ENCODE results near the gene SFT2D2.

Gene SFT2D2

DNA sequence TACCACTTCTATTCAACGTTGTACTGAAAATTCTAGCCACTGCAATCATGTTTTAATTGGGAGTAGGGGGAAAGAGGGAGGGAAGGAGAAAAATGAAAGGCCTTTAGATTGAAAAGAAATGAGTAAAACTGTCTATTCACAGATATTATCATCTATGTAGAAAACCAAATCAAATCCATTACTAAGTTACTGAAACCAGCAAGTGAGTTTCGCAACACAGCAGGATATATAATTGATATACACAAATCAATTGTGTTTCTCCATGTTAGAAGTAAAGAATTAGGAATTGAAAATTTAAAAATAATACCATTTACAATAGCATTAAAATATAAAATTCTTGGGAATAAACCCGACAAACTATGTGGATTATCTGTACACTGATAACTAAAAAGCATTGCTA, 19.2 kb downstream of the SFT2D2 start:
- TF ChIP-seq, protein P1, sequence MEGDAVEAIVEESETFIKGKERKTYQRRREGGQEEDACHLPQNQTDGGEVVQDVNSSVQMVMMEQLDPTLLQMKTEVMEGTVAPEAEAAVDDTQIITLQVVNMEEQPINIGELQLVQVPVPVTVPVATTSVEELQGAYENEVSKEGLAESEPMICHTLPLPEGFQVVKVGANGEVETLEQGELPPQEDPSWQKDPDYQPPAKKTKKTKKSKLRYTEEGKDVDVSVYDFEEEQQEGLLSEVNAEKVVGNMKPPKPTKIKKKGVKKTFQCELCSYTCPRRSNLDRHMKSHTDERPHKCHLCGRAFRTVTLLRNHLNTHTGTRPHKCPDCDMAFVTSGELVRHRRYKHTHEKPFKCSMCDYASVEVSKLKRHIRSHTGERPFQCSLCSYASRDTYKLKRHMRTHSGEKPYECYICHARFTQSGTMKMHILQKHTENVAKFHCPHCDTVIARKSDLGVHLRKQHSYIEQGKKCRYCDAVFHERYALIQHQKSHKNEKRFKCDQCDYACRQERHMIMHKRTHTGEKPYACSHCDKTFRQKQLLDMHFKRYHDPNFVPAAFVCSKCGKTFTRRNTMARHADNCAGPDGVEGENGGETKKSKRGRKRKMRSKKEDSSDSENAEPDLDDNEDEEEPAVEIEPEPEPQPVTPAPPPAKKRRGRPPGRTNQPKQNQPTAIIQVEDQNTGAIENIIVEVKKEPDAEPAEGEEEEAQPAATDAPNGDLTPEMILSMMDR (IDR thresholded peaks at IDR 0.05; ENCODE audit: control insufficient read depth, extremely low read depth, insufficient read depth) = no peak

DNA sequence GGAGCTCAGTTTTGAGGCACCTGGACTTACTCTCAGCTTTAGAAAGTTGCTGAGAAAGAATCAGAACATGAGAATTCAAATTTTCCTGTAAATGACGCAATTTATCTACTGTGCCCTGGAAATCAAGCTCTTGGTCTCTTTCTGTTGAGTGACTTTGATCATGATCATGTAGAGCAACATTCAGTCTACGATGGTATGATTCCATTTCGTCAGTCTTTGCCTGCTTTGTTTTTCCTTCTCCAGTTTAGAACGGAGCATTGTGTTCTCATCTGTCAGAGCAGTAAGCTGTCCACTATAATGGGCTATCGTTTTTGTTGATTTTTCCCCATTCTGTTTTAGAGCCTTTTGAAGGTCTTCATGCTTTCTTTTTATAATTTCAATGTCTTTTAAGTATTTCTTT, 20.7 kb downstream of the SFT2D2 start:
- no peak overlapping the region for H3K4me3 ChIP-seq (ENCODE audit: low read depth, low read length)
- TF ChIP-seq, protein P1 (IDR thresholded peaks at IDR 0.05; ENCODE audit: control insufficient read depth, extremely low read depth, insufficient read depth) = no peak
- no peak for DNase-seq (ENCODE audit: low read depth)

More for the DNA sequence above, 19.2 kb downstream of the SFT2D2 start:
- no peak overlapping the region for H3K4me3 ChIP-seq (ENCODE audit: low read depth, low read length)
- DNase-seq (ENCODE audit: low read depth) = no peak

DNA sequence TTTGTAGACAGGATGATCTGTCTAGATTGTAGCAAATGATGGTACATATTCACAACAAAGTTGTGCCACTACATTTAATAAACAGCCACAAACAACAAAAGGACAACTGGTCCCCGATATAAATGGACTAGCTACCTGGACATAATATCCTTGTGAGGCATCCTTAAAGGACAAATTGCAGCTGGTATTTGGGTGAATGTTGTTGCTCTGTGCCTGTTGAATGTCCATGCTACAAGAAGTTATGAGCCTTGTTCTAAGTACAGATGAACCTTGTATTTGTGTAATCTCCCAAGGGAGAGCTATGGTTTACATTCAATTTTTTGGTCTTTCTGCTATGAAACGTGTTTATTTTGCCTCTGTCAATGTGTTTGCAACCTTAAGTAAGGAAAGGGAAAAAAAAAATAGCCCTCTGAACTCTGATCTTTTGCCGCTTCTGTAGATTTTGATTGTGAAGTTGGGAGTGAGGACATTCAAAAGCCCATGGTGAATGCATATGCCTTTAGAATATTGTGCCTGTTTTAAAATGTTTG, 26.5 kb downstream of the SFT2D2 start:
- no peak overlapping the region for H3K4me3 ChIP-seq (ENCODE audit: low read depth, low read length)
- DNase-seq (ENCODE audit: low read depth) = no peak
- TF ChIP-seq, protein P1 (IDR thresholded peaks at IDR 0.05; ENCODE audit: control insufficient read depth, extremely low read depth, insufficient read depth) = no peak

DNA sequence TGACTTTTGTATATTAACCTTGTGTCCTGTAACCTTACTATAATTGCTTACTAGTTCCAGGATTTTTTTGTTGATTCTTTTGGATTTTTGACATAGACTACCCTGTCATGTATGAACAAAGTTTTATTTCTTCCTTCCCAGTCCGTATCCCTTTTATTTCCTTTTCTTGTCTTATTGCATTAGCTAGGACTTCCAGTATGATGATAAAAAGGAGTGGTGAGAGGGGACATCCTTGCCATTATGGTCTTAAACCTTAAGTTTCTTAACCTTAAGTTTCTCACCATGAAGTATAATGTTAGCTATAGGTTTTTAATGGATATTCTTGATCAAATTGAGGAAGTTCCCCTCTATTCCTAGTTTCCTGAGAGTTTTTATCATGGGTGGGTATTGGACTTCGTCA, 30.4 kb downstream of the SFT2D2 start:
- TF ChIP-seq, protein P1 (IDR thresholded peaks at IDR 0.05; ENCODE audit: control insufficient read depth, extremely low read depth, insufficient read depth) = no peak
- no peak overlapping the region for H3K4me3 ChIP-seq (ENCODE audit: low read depth, low read length)
- DNase-seq (ENCODE audit: low read depth) = no peak

DNA sequence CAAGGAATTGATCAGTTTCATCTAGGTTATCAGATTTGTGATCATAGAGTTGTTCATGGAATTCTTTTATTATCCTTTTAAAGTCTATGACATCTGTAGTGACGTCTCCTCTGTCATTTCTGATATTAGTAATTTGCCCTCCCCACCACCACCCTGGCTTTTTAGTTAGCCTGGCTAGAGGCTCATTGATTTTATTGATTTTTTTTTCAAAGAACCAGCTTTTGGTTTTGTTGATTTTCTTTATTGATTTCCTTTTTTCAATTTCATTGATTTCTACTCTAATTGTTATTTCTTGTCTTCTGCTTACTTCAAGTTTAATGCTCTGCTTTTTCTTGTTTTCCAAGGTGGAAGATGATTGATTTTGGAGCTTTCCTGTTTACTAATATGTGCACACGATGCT, 31.6 kb downstream of the SFT2D2 start:
- TF ChIP-seq, protein P1 (IDR thresholded peaks at IDR 0.05; ENCODE audit: control insufficient read depth, extremely low read depth, insufficient read depth) = no peak
- H3K4me3 ChIP-seq (ENCODE audit: low read depth, low read length) = no peak overlapping the region
- no peak for DNase-seq (ENCODE audit: low read depth)

DNA sequence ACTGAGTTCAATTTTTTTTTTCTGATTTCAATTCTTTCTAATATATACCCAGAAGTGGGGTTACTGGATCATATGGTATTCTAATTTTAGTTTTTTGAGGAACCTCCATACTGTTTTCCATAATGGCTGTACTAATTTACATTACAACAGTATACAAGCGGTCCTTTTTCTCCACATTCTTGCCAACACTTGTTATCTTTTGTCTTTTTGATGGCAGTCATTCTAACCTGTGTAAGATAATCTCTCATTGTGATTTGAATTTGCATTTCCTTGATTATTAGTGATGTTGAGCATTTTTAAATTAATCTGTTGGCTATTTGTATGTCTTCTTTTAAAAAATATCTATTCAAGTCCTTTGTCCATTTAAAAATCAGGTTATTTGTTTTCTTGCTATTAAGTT, 33.8 kb downstream of the SFT2D2 start:
- no peak overlapping the region for H3K4me3 ChIP-seq (ENCODE audit: low read depth, low read length)
- DNase-seq (ENCODE audit: low read depth) = no peak
- TF ChIP-seq, protein P1 (IDR thresholded peaks at IDR 0.05; ENCODE audit: control insufficient read depth, extremely low read depth, insufficient read depth) = no peak

DNA sequence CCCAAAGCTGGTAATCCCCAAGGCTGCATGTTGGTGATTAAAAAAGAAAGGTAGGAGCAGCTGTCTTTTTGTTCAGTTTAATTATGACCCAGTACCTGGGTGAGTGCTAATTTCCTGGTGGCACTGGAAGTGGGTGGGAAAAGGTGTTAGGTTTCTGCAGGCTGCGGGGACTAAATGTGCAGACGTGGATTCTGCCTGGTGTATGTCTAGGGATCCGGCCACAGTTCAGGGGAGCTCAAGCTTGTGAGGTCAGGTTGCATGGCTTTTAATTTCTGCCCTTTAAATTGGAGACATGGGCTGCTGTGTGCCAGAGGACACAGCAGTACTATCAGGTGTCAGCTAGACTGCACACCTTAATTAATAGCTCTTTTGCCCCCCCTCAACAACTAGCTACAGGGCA, 34.6 kb downstream of the SFT2D2 start:
- no peak overlapping the region for H3K4me3 ChIP-seq (ENCODE audit: low read depth, low read length)
- no peak for DNase-seq (ENCODE audit: low read depth)
- TF ChIP-seq, protein P1 (IDR thresholded peaks at IDR 0.05; ENCODE audit: control insufficient read depth, extremely low read depth, insufficient read depth) = no peak
